ENCODE results near the gene CTSH.

Gene CTSH

DNA sequence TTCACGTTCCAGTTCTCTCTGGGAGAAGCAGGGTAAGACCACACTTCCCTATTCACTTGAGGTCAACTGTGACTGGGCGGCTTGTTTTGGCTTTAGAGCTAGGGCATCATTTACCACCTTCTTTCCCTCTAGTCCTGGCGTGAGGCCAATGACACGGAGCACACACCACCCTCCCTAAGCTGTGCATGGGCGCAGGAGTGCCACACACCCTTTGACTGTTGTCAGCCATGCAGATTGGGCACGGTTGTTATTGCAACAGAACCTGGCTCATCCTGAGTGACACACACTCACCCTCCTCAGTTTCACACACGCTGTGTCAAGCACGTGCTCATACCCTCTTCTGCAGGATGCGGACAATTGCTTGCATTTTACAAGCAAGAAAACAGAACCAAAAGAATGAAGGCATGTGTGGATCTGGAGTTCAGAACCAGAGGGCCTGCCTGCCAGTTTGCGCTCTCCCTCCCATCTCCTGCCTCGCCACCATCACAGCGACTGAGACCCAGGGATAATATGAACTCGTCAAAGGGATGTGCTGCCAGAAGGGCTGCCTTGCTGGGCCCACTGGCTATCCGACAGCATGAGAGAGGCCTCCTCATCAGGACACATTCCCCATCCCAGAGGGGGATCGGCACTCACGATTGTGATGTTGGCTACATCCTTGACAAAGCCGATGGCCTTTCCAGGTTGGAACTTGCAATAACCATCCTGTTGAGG, 17.6 kb downstream of the CTSH start:
- no peak for TF ChIP-seq YY1 (IDR thresholded peaks at IDR 0.05; ENCODE audit: low read depth)
- TF ChIP-seq, protein P1, sequence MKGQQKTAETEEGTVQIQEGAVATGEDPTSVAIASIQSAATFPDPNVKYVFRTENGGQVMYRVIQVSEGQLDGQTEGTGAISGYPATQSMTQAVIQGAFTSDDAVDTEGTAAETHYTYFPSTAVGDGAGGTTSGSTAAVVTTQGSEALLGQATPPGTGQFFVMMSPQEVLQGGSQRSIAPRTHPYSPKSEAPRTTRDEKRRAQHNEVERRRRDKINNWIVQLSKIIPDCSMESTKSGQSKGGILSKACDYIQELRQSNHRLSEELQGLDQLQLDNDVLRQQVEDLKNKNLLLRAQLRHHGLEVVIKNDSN (IDR thresholded peaks at IDR 0.05): no peak
- TF ChIP-seq, protein P2, sequence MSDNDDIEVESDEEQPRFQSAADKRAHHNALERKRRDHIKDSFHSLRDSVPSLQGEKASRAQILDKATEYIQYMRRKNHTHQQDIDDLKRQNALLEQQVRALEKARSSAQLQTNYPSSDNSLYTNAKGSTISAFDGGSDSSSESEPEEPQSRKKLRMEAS (IDR thresholded peaks at IDR 0.05): no peak
- TF ChIP-seq ZBTB7A (IDR thresholded peaks at IDR 0.05; ENCODE audit: low read depth): no peak
- TF ChIP-seq EP300 (IDR thresholded peaks at IDR 0.05; ENCODE audit: borderline replicate concordance): no peak
- TF ChIP-seq TCF12 (IDR thresholded peaks at IDR 0.05; ENCODE audit: low read depth): no peak
- no peak for TF ChIP-seq TEAD4 (IDR thresholded peaks at IDR 0.05)
- TF ChIP-seq TAF1 (IDR thresholded peaks at IDR 0.05; ENCODE audit: low read depth): no peak
- TF ChIP-seq NFIC (IDR thresholded peaks at IDR 0.05): no peak
- TF ChIP-seq CEBPB (IDR thresholded peaks at IDR 0.05): no peak

DNA sequence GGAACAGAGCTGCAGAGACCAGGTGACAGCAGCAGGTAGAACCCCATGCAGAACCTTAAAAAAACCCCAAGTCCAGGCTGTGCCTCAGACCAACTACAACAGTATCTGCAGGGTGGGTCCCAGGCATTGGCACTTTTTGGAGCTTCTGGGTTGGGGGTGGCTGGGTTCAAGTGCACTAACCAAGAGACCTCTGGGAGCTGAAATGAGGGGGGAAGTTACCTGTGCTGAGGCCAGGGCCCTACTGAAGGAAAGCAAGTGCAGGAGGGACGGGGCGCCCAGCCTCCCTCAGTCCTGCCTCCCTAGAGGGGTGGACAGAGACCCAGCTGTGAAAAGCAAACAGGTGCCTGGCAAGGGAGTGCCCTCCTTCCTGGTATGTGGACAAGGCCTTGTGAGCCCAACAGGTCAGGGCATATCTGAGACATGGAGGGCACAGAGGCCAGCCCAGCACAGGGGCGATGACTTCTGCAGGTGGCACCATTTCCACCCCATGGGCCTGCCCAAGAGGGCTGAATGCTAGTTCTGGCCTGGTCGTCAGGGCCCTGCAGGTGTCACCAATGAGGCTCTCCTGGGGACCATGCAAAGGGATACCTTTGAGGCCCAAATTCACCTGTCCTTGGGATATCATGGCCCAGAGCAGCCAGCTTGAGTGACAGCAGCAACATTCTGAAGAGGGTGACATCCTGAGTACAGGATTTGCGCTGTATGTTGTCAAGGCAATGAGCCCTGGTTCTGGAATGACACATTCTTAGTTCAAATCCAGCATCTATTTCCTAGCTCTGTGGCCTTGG, 18.7 kb downstream of the CTSH start:
- TF ChIP-seq NFIC (IDR thresholded peaks at IDR 0.05) (no peak), EGR1 (IDR thresholded peaks at IDR 0.05) (no peak), ZBTB7A (IDR thresholded peaks at IDR 0.05; ENCODE audit: low read depth) (no peak), TCF12 (IDR thresholded peaks at IDR 0.05; ENCODE audit: low read depth) (no peak)
- TF ChIP-seq, protein P3, sequence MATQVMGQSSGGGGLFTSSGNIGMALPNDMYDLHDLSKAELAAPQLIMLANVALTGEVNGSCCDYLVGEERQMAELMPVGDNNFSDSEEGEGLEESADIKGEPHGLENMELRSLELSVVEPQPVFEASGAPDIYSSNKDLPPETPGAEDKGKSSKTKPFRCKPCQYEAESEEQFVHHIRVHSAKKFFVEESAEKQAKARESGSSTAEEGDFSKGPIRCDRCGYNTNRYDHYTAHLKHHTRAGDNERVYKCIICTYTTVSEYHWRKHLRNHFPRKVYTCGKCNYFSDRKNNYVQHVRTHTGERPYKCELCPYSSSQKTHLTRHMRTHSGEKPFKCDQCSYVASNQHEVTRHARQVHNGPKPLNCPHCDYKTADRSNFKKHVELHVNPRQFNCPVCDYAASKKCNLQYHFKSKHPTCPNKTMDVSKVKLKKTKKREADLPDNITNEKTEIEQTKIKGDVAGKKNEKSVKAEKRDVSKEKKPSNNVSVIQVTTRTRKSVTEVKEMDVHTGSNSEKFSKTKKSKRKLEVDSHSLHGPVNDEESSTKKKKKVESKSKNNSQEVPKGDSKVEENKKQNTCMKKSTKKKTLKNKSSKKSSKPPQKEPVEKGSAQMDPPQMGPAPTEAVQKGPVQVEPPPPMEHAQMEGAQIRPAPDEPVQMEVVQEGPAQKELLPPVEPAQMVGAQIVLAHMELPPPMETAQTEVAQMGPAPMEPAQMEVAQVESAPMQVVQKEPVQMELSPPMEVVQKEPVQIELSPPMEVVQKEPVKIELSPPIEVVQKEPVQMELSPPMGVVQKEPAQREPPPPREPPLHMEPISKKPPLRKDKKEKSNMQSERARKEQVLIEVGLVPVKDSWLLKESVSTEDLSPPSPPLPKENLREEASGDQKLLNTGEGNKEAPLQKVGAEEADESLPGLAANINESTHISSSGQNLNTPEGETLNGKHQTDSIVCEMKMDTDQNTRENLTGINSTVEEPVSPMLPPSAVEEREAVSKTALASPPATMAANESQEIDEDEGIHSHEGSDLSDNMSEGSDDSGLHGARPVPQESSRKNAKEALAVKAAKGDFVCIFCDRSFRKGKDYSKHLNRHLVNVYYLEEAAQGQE (IDR thresholded peaks at IDR 0.05; ENCODE audit: low read depth): no peak

DNA sequence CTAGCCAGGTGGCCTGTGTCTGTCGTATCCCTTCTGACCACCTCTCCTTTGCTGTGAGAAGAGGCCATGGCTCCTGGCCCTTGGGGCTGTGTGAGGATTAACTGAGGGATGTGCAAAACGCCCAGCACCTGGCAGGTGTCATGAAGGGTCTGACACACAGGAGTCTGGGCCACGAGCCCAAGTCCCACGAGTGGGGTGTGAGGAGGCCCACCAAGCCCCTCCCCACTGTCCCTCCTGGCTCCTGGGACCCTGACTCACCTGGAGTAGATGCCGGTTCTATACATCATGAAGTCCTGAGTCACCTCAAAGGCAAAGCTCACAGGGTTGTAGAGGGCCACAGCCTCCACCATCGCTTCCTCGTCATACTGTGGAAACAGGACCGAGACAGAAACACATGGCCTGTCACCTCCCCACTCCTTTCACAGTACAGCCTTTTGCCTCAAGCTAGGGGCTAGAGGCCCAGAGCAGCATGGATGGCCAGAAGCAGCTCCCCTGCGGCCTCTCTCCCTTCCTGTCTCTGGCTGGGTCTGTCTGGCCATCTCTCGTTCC, 19.7 kb downstream of the CTSH start:
- TF ChIP-seq, protein P3 (IDR thresholded peaks at IDR 0.05; ENCODE audit: low read depth): no peak
- TF ChIP-seq NFIC (IDR thresholded peaks at IDR 0.05) (no peak), CREB1 (IDR thresholded peaks at IDR 0.05; ENCODE audit: low read depth) (no peak), RAD21 (IDR thresholded peaks at IDR 0.05; ENCODE audit: low read depth) (no peak), YY1 (IDR thresholded peaks at IDR 0.05; ENCODE audit: low read depth) (no peak), TAF1 (IDR thresholded peaks at IDR 0.05; ENCODE audit: low read depth) (no peak), EGR1 (IDR thresholded peaks at IDR 0.05) (no peak), EP300 (IDR thresholded peaks at IDR 0.05; ENCODE audit: borderline replicate concordance) (no peak), TCF12 (IDR thresholded peaks at IDR 0.05; ENCODE audit: low read depth) (no peak), TEAD4 (IDR thresholded peaks at IDR 0.05) (no peak)
- TF ChIP-seq, protein P1 (IDR thresholded peaks at IDR 0.05): no peak
- TF ChIP-seq, protein P2 (IDR thresholded peaks at IDR 0.05): no peak

DNA sequence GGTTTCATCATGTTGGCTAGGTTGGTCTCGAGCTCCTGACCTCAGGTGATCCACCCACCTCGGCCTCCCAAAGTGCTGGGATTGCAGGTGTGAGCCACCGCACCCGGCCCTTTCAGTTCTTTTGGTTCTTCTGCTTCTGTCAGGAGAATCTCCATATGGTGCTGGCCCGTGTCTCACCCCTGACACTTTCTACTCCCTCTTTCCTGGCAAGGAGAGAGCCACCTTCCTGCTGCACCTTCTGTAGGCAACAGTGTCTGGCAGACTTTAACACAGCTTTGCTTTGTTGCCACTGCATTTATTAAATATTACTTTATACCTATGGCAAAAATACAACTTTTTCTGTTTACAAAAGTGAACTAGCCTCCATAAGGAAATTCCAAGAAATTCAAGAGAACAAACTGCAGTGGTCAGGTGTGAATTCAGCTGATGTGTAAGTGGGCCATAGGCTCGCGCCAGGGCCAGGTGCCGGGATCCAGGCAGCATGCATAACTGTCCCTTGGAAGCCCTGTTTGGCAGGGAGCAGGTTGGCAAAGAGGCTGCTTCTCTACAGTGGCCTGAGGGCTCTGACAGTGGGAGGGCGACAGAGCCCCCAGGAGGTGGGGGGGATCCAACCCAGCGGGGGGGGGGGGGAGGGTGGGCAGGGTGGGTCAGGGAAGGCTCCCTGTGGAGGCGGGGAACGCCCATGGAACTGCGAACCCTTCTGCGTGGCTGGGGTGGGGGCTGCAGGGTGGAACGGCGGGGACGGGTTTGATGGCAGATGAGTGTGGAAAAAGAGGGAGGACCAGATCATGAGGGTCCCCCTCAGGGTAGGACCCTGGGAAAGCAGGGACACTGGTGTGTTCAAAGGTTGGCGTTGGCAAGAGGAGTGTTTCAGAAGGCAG, 21.1 kb downstream of the CTSH start:
- TF ChIP-seq ZBTB7A (IDR thresholded peaks at IDR 0.05; ENCODE audit: low read depth) (no peak), EGR1 (IDR thresholded peaks at IDR 0.05) (no peak), FOXM1 (IDR thresholded peaks at IDR 0.05; ENCODE audit: borderline replicate concordance, low read depth) (no peak), NFIC (IDR thresholded peaks at IDR 0.05) (no peak)
- TF ChIP-seq, protein P1 (IDR thresholded peaks at IDR 0.05): no peak
- TF ChIP-seq, protein P3 (IDR thresholded peaks at IDR 0.05; ENCODE audit: low read depth): no peak
